MM.1S (cell line): ENCODE results near the gene PCCA.

Source experiments
- CTCF ChIP-seq: fragments of 300-600 bp; sonication (generic); IDR thresholded peaks from 2 replicates; pipeline ENCODE4 v1.5.1; 2016; ENCODE audit warnings: antibody characterized with exemption, low read length, mixed read lengths
- EZH2 ChIP-seq: fragments of 300-600 bp; sonication (generic); optimal IDR thresholded peaks from 2 replicates; pipeline ENCODE3; 2017; ENCODE audit warnings: low read depth, mild to moderate bottlenecking, antibody characterized with exemption, low read length, mixed read lengths
- EZH2phosphoT487 ChIP-seq: fragments of 300-600 bp; sonication (generic); IDR thresholded peaks from 2 replicates; pipeline ENCODE4 v1.6.1; 2018; ENCODE audit warnings: antibody characterized with exemption, low read length

DNA sequence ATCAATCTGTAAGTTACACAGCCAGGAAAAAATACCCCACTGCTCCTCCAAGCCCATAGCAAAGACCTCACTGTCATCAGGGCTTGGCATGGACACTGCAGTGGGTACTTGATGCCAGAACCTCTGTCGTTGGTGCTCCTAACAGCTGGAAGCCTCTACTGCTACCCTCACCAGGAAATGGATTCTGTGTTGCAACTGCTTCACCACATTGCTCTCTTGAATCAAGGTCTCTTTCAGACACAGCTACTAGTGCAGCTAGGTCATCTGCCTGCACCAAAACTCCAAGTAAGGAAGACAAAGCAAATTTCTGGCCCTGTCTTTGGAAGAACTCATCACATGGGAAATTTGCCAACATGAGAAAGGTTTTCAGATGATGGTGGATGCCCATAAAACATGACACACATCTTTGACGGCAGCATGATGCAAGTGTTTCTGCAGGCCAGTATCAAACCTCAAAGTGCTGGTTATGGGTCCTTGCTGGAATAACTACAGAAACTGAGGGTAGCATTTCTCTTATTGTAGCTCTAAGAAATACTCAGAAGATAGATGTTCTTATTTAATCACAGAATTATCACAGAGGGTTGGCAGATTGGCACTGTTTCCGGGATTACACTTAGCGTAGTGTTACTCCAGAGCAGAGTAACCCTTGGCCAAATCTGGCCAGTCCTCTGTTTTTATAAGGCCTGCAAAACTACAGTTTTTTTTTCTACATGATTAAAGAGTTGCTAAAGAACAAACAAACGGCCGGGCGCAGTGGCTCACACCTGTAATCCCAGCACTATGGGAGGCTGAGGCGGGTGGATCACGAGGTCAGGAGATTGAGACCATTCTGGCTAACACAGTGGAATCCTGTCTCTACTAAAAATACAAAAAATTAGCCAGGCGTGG, 12.9 kb upstream of the PCCA start:
- TF ChIP-seq CTCF: no peak
- no peak for TF ChIP-seq EZH2
- TF ChIP-seq EZH2phosphoT487: no peak
